Thyroid gland (tissue), 4 donors: Measurements from ENCODE around the gene C17orf75.

Source experiments
- POLR2A ChIP-seq, 2 donors: fragments of 450-650 bp; IDR thresholded peaks; one replicate each; pipeline ENCODE4 v1.6.1; 2017; ENCODE audit warnings: antibody characterized with exemption in 2 of 2, mild to moderate bottlenecking in 2 of 2, moderate library complexity in 1 of 2
- TF ChIP-seq, protein P1 (sequence below), 6 experiments: fragments of 200-600 bp in 3 of 6; fragments of 450-650 bp in 3 of 6; sonication (generic) in 3 of 6; IDR thresholded peaks; one replicate each; pipeline ENCODE4 v1.5.1; 2016 to 2019; ENCODE audit warnings: antibody characterized with exemption in 6 of 6, mild to moderate bottlenecking in 2 of 6, inconsistent platforms in 1 of 6, moderate library complexity in 1 of 6

- TF ChIP-seq, protein P1, sequence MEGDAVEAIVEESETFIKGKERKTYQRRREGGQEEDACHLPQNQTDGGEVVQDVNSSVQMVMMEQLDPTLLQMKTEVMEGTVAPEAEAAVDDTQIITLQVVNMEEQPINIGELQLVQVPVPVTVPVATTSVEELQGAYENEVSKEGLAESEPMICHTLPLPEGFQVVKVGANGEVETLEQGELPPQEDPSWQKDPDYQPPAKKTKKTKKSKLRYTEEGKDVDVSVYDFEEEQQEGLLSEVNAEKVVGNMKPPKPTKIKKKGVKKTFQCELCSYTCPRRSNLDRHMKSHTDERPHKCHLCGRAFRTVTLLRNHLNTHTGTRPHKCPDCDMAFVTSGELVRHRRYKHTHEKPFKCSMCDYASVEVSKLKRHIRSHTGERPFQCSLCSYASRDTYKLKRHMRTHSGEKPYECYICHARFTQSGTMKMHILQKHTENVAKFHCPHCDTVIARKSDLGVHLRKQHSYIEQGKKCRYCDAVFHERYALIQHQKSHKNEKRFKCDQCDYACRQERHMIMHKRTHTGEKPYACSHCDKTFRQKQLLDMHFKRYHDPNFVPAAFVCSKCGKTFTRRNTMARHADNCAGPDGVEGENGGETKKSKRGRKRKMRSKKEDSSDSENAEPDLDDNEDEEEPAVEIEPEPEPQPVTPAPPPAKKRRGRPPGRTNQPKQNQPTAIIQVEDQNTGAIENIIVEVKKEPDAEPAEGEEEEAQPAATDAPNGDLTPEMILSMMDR (IDR thresholded peaks at IDR 0.05) = no peak
- no peak for TF ChIP-seq POLR2A (IDR thresholded peaks at IDR 0.05)
Observed at GRCh38 chr17:32311028-32311536, 30.9 kb downstream of the C17orf75 start.
